ENCODE measurements around the gene SLC2A6. TPM values are rescaled to one million over a fixed set of nuclear protein-coding genes. Genes with fewer than 3 reads are reported as not detected.

Gene SLC2A6
- total RNA-seq, 6 experiments from 2014 or later = 9.4 to 12.6 (median 11.3) TPM

GRCh38 chr9:133474853-133475252 is 4.0 kb downstream of the SLC2A6 start:
- no peak for TF ChIP-seq CTCF (IDR thresholded peaks at IDR 0.05)
- H3K27me3 Mint-ChIP-seq (ENCODE audit: insufficient read depth) = no peaks in the 10 kb centered on the region; the same call in 1 of the 2 replicates
- no peaks in the 10 kb centered on the region for H3K4me1 Mint-ChIP-seq (ENCODE audit: low read depth)
- H3K9me3 Mint-ChIP-seq = no peaks in the 10 kb centered on the region
- DNase-seq = no peak
- no peak overlapping the region for H3K27ac Mint-ChIP-seq
- no peak overlapping the region for H3K4me3 Mint-ChIP-seq
- H3K36me3 Mint-ChIP-seq (ENCODE audit: low read depth) = no peaks in the 10 kb centered on the region

GRCh38 chr9:133474215-133474614 is 4.7 kb downstream of the SLC2A6 start:
- Mint-ChIP-seq H3K9me3 (no peaks in the 10 kb centered on the region), H3K27me3 (ENCODE audit: insufficient read depth) (no peaks in the 10 kb centered on the region; the same call in 1 of the 2 replicates), H3K36me3 (ENCODE audit: low read depth) (no peaks in the 10 kb centered on the region), H3K27ac (no peak overlapping the region), H3K4me1 (ENCODE audit: low read depth) (no peaks in the 10 kb centered on the region), H3K4me3 (no peak overlapping the region)
- DNase-seq = no peak
- TF ChIP-seq CTCF (IDR thresholded peaks at IDR 0.05) = no peak

GRCh38 chr9:133473743-133474142 is 5.2 kb downstream of the SLC2A6 start:
- H3K9me3 Mint-ChIP-seq = no peaks in the 10 kb centered on the region
- no peaks in the 10 kb centered on the region for H3K4me1 Mint-ChIP-seq (ENCODE audit: low read depth)
- no peak overlapping the region for H3K27ac Mint-ChIP-seq
- TF ChIP-seq CTCF (IDR thresholded peaks at IDR 0.05) = no peak
- no peak for DNase-seq
- no peaks in the 10 kb centered on the region for H3K36me3 Mint-ChIP-seq (ENCODE audit: low read depth)
- H3K4me3 Mint-ChIP-seq = no peak overlapping the region
- no peaks in the 10 kb centered on the region; the same call in 1 of the 2 replicates for H3K27me3 Mint-ChIP-seq (ENCODE audit: insufficient read depth)

GRCh38 chr9:133472753-133473378 is 6.0 kb downstream of the SLC2A6 start:
- TF ChIP-seq CTCF (IDR thresholded peaks at IDR 0.05) = no peak
- no peak overlapping the region for H3K4me3 Mint-ChIP-seq
- DNase-seq = no peak
- H3K27ac Mint-ChIP-seq = no peak overlapping the region
- H3K4me1 Mint-ChIP-seq (ENCODE audit: low read depth) = no peaks in the 10 kb centered on the region
- no peaks in the 10 kb centered on the region for H3K36me3 Mint-ChIP-seq (ENCODE audit: low read depth)
- no peaks in the 10 kb centered on the region for H3K9me3 Mint-ChIP-seq
- no peaks in the 10 kb centered on the region; the same call in 1 of the 2 replicates for H3K27me3 Mint-ChIP-seq (ENCODE audit: insufficient read depth)

- DNase-seq = no peak
Observed at GRCh38 chr9:133472277-133472645, 6.6 kb downstream of the SLC2A6 start.

More at GRCh38 chr9:133472277-133472645, 6.6 kb downstream of the SLC2A6 start:
- no peak for TF ChIP-seq CTCF (IDR thresholded peaks at IDR 0.05)
- H3K36me3 Mint-ChIP-seq (ENCODE audit: low read depth) = no peaks in the 10 kb centered on the region
- no peaks in the 10 kb centered on the region for H3K9me3 Mint-ChIP-seq
- no peaks in the 10 kb centered on the region; the same call in 1 of the 2 replicates for H3K27me3 Mint-ChIP-seq (ENCODE audit: insufficient read depth)
- no peaks in the 10 kb centered on the region for H3K4me1 Mint-ChIP-seq (ENCODE audit: low read depth)
- H3K27ac Mint-ChIP-seq = no peak overlapping the region
- H3K4me3 Mint-ChIP-seq = no peak overlapping the region

All from HFFc6 (cell line).